Activated CD8-positive, alpha-beta memory T cell treated with anti-CD3 and anti-CD28 coated beads, Interleukin-2, amount 50 U/mL, for 24 hours (primary cell): ENCODE data around the gene ENO3.

ENCODE experiments used
- DNase-seq: peaks from one replicate; pipeline ENCODE4 v3.0.0-alpha.2; 2020; ENCODE audit errors: extremely low read depth

Gene ENO3

DNA sequence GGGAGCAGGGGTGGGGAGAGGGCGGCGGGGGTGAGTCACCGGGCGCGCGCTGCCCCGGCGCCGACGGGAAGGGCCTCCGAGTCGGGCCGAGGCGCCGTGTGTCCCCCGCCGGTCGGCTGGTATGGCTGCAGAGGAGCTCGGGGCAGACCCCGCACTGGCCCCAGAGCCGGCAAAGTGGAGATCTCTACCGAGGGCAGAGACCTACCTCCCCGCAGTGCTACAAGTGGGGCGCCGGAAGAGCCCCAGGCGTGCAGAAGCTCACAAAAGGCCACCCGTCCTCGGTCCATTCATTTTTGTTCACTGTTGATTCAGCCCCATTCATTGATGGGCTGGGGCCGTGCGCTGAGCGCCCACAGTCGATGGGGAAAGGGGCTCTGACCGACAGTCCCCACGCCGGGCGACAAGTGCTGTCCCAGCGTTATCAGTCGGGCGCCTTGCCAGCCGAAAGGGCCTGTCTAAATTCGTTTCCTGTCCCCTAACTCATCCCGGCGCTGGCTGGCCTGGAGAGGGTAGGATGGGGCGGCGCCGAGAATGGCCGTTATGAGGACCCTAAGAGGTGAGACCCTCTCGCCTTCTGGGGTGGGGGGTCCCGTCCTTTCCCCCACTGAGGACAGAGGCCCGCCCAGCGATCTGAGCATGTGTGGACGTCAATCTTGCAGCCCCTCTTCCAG, 709 bp upstream of the ENO3 start:
- DNase-seq = no peak

DNA sequence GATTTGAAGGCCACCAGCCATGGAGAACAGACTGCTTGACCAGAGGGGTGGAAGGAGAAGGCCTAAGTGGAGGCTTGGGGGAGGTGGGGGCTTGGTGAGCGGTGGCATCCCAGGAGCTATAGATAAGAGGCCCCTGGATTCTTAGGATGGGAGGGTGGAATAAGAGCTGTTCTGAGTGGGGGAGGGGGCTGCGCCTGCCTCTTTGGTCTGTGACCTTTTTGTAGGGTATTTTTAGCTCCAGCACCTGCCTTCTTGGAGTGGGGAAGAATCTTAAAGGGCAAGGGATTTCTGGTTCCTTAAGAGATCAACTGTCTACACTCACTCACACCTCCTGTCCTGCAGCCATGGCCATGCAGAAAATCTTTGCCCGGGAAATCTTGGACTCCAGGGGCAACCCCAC, 567 bp downstream of the ENO3 start:
- no peak for DNase-seq

DNA sequence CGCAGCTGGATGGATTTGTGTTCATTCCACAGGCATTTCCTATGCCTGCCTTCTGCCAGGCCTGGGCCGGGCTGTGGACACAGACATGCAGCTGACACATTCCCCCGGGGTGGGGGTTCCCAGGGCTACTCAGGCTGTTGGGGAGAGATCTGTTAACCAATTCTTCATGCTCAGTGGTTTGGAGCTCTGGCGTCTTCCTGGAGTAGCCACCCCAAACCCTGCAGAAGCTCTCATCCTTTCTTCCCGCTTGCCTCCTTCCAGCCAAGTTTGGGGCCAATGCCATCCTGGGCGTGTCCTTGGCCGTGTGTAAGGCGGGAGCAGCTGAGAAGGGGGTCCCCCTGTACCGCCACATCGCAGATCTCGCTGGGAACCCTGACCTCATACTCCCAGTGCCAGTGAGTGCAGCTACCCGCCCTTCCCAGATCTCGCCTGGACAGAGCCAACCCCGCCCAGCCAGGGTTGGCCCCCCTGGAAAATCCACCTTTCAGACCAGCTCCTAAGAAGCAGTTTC, 2.6 kb downstream of the ENO3 start:
- DNase-seq = no peak

DNA sequence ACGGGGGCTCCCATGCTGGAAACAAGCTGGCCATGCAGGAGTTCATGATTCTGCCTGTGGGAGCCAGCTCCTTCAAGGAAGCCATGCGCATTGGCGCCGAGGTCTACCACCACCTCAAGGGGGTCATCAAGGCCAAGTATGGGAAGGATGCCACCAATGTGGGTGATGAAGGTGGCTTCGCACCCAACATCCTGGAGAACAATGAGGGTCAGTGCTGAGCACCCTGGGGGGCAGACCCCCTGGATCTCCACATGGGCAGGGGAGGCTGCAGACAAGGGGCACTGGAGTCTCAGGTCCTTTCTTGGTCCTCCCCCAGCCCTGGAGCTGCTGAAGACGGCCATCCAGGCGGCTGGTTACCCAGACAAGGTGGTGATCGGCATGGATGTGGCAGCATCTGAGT, 4.2 kb downstream of the ENO3 start:
- no peak for DNase-seq

DNA sequence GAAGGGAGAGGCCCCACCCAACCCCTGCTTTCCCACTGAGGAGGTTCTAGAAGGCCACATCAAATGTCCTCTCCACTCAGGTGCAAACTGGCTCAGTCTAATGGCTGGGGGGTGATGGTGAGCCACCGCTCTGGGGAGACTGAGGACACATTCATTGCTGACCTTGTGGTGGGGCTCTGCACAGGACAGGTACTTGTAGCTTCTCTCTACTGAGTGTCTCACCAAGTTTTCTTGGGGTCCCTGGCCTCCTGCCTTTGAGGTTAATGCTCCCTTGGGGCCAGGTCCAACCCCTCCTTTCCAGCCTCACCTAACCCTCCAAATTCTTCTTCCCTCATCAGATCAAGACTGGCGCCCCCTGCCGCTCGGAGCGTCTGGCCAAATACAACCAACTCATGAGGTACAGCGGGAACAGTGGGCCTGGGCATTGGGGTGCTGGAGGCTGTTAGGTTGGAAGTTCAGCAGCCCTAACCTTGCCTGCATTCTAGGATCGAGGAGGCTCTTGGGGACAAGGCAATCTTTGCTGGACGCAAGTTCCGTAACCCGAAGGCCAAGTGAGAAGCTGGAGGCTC, 5.7 kb downstream of the ENO3 start:
- DNase-seq = no peak

DNA sequence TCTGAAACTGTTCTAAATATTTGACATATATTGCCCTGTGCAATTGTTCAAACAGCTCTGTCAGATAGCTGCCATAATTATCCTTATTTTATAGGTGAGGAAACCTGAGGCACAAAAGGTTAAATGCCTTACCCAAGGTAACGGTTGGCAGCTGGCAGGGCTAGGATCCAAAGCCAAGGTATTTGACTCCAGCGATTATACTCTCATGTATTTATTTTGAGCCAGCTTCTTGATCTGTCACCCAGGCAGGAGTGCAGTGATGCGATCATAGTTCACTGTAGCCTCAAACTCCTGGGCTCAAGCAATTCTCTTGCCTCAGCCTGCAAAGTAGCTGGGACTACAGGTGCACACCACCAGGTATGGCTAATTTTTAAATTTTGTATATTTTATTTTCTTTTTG, 7.2 kb downstream of the ENO3 start:
- no peak for DNase-seq

DNA sequence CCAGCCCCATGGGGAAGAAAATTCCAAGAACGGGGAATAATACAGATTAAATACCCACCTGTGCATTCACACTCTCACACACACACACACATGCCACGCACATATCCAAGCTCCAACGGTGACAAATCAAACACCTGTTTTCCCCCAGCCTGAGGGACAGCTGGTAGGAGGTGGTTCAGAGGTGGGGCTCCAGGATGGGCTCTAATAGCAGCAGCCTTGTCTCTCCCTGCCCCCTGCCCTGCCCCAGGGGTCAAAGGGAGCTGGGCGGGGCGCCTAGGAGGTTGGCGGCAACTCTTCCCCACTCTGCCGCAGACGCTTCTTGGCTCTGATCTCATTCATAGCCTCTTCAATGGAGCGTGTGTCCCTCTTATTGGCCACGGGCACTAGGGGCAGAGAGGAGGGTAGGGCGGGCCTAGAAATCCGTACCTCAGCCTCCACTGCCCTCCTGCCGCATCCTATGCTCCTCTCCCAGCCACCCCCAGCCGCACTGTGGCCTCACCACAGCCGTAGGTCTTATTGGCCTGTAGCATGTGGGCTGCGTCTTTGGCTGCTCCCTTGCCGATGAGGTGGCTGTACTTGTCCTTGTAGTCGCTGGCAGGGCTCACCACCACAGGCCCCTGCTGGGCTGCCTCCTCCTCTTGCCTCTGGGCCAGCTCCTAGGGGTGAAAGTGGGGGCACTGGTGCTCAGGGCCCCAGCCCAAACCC, 8.5 kb downstream of the ENO3 start:
- DNase-seq = no peak

DNA sequence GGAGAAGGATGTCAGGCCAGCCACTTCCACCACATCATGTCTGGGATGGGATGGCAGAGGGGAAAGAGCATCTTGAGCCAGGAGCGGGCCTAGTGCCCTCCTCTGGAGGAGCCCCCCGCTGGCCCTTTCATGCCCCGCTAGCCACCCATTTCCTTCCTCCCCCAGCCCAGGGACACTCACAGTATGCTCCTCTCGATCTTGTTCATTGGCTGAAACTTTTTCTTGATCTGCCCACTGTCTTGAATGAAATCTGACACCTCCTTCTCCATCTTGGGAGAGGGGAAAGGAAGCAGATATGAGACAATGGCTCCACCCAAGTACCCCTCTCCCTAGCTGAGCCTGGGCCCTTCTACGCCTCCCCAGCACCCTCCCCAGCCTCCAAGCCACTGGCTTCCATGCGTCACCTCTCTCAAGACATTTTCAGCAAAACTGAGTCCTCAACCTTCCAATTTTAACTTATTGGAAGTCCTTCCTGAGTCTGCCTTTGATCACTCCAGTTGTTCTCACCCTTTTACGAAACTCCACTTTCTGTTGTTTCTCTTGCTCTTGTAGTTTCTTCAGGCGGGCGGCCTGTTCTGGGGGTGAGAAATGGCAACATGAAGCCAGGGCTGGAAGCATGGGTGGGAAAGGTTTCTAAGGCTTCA, 9.5 kb downstream of the ENO3 start:
- no peak for DNase-seq

DNA sequence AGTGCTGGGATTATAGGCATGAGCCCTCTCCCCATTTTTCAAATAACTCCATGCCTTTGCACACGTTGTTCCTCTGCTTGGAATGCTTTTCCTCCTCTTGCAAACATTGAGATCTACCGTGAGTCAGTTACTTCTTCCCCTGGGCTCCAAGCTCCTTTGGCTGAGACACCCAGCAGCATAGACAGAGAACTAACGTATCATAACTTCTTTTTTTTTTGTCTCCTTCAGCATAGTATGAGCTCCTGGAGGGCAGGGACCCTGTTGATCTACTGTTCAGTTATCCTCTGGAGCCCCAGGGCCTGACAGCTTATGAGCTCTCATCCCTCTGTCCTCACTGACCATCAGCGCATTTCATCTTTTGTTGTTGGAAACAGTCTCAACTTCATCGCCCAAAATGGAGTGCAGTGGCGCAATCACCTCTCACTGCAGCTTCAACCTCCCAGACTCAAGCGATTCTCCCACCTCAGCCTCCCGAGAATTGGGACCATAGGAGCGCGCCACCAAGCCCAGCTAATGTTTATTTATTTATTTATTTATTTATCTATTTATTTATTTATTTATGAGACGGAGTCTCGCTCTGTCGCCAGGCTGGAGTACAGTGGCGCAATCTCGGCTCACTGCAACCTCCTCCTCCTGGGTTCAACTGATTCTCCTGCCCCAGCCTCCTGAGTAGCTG, 14.5 kb downstream of the ENO3 start:
- DNase-seq = no peak

DNA sequence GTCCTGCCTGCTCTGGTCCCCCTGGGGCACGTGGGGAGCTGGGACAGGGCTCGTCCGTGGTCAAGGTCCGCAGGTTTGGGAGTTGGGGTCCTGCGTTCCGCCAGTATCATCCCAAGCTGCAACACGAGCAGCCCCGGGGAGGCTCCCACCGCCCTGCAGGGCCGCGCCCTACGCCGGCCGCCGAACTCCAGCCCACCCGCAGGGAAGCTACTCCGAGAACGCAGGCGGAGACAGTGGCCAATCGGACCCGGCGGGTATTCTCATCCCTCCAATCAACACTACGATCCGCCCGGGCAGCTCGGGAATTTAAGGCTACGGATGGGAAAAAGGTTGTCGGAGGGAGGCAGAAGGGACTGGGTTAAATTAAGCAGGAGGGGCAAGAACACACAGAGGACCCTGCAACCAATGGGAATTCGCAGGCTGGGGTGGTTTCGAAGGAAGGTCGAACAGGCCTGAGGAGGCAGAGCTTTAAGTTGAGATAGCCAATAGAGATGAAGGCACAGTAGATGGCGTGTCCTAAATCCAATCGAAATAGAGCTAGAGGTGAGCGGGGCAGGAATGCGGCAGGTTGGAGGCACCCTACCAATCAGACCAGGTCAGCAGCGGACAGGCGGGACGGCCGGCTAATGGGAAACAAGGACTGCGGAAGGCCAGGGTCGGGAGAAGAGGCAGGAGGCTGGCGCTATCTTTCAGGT, 16.1 kb downstream of the ENO3 start:
- DNase-seq = peak; percentile 93

DNA sequence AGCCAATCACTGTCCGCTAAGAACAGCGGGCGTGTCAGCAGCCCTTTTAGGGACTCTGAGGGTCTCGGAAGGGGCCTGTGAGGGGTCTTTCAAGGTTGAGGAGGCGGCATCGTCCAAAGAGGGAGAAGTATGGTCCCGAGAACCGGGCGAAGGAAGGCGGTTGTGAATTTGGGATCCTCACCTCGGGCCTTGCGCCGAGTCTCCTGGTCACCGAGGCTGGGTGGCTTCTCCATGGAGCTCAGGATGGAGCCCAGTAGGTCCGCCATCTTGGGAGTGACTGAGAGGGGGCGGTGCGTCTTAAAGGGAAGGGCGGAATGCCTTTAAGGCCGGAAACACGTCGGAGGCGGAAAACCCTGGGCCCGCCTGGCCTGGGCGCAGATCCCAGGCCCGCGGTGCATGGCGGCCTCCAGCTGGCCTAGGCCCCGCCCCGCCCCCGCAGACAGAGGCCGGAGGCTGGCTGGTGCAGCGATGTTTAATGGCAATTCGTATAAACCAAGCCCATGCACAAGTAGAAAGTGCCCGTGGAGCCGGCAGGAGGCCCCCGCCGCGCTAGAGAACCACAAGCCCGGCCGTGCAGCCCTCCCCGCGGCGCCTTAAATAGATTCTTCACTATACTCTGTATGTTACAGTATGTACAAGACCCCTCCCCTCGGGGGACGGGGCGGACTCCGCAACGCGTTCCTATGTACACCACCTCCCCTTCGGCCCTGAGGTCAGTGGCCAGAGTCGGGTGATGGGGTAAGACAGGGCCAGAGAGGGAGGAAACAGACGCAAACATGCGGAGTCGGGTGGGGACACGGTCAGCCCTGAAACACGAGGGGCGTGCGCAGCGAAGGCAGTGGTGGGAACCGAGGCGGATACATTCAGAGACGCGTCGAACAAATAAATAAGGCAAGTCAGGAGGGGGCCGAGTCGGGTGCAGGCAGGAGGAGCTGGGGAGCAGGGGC, 16.9 kb downstream of the ENO3 start, which contains the start of gene SPAG7:
TSS of gene SPAG7 (minus strand) at position 279 of the 947 bp plus-strand sequence. CDS start at position 266, 13 bp downstream.
- peak; percentile 80 for DNase-seq

DNA sequence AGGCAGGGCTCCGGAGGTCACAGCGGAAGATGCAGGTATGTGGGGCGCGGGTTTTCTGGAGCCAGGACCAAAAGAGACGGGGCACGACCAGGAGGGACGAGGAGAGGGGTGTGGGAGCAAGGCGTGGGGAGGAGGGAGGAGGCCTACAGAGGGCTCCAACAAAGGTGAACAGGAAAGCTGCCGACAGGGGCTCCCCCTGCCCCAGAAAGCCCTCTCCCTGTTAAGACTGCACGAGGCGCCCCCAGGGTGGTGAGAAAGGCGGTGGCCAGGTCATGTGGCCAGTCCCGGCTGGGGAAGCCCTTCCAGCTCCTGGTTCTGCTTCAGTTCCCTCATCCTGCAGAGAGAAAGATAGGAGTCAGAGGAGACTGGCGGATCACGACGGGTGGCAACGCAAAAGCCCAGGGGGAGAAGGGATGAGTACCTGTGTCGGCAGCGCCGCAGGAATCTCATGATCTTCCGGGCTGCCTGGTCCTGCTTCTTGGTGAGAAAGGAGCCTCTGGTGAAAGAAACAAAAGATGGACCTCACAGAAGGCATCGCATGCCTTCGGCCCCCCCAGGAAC, 17.6 kb downstream of the ENO3 start:
- DNase-seq = no peak

DNA sequence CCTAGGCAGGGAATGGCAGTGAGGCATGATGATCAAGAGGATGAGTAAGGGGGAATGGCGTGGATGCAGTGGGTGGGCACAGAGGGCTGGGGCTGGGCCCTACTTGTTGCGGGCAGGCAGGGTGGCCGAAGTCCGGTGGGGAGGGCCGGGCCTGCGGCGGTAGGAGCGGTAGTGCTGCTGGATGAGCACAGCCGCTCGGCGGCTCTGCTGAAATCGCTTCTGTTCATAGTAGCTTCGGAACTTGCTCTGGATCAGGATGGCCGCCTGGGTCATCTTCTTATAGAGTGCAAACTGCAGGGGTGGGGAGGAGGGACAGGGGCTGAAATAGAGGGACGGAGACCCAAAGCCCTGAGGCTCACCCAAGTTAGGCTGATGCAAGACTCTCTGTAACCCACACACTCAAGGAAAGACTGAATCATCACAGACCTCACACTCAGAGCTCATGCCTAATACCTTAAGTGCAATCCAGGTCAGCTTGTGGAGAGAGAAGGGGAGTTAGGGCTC, 18.2 kb downstream of the ENO3 start:
- DNase-seq = no peak

DNA sequence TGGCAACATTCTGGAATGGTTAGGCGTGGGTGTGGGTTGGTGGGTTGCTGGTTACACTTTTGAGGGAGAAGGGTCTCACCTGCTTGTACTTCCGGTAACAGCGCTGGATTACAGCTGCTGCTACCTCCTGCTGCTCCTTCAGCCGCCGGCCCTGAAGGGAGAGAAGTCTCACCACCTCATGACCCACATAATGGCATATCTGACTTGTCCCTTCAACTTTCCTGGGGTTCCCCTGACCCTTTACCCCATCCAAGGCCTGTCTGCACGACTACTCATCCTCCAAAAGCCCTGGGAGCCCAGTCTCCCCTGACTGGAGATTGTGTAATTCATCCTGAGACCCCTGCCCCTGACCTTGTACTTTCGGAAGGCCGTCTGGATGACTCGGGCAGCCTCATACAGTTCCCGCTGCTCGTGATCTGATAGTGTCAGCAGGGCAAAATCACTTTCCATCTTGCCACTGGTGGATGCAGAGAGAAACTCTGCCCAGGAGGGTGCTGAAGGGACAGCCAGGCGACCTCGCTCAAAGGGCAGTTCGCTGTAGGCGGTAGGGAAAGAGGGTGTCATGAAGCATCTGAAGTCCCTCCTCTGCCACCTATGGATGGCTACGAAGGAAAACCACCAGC, 18.7 kb downstream of the ENO3 start:
- DNase-seq = no peak

DNA sequence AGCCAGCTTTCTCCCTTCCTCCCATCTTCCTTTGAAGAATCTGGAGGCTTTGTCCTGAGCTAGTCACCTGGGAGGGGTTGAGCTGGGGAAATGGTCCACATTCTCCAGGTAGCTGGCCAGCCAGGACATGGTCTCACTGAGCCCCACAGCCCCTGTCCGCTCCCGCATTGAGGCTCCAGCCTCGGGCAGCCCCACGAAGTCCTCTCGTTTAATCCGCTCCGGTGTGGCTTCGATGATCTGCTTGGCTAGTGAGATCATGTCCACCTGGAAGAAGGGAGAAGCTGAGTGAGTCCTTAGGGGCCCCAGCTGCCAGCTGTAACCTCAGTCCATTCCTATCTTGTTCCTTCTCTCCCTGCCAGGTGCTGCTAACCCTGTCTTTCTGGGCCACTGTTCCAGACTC, 19.4 kb downstream of the ENO3 start:
- no peak for DNase-seq

DNA sequence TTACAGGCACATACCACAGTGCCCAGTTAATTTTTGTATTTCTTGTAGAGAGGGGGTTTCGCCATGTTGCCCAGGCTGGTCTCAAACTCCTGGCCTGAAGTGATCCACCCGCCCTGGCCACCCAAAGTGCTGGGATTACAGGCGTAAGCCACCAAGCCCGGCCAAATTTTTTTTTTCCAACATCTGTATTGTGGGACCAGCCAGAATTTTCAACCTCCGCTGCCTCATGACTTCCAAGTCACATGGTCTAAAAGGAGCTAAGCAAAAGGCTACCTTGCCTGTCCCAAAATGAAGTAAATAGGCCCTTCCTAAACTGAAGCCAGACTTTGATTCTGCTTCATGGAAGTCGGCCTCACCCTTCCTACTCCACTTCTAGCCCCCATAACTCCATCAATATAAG, 20.9 kb downstream of the ENO3 start:
- no peak for DNase-seq

DNA sequence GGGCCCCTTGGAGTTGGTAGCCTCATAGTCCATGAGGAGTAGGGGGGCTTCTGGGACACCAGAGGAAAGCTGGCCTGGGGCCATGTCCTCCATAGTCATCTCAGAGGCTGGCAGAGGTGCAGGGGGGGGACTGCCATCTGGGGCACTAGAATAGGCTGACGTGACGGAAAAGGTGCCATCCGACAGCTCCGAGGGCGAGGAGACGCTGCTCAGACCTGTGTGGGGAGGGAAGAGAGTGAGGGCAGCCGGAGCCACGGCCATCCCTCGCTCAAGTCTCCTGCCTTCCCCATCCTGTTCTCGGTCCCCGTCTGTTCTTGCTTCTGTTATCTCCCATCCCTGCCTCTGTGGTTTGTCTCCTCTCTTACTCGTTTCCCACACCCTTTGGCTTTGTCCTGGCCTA, 21.4 kb downstream of the ENO3 start:
- DNase-seq = no peak

DNA sequence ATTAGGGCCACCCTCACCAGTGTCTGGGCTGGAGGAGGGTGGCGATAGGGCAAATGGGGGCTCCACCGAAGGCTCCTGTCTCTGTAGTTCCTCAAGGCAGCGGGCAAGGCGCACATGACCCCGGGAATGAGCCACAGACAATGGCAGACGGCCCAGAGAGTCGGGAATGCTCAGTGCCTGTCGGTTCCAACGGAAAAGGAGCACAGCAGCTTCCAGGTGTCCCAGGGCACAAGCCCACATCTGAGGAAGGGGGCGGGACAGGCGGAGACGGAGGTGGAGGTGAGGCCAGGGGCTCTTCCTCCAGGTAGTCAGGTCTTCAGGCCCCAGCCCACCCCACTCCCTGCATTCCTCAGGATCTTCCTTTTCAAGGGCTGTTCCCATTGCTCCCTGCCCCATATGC, 21.8 kb downstream of the ENO3 start:
- DNase-seq = no peak
